H1 (cell line): ENCODE data around the gene TFAP2B. TPM values are rescaled to one million over a fixed set of nuclear protein-coding genes. Genes with fewer than 3 reads are reported as not detected.

ENCODE experiments used
- CTCF ChIA-PET: fragments of 300-600 bp; sonication (Branson Sonifier 250); formaldehyde crosslinking; loops from one replicate; lab custom pipeline; 2021; ENCODE audit not compliant: partially characterized antibody; lab: Charles Lee
- POLR2A ChIA-PET: fragments of 300-600 bp; sonication (Branson Sonifier 250); formaldehyde crosslinking; loops from one replicate; lab custom pipeline; 2021; ENCODE audit warnings: inconsistent platforms; ENCODE audit not compliant: partially characterized antibody; lab: Charles Lee
- DNase-seq, 2 experiments: peaks; one replicate each; pipeline versions ENCODE4 v3.0.0 to v3.0.0-alpha.2; 2010 to 2022; ENCODE audit warnings: low spot score in 2 of 2, low read depth in 1 of 2, mixed read lengths in 1 of 2
- FAIRE-seq: peaks from 2 replicates; lab custom pipeline; 2011; peaks lifted over from hg19 to GRCh38; lab: Jason Lieb, UNC
- H2AFZ ChIP-seq: 2 replicates; pipeline ENCODE4 v1.8.1; 2012; ENCODE audit warnings: low read length, inconsistent platforms
- H2AK5ac ChIP-seq: 2 replicates; pipeline ENCODE4 v1.6.1; 2013; ENCODE audit warnings: low read depth, low read length
- H2BK120ac ChIP-seq: replicated peaks from 2 replicates; pipeline ENCODE3; 2013; ENCODE audit warnings: low read depth, low read length, inconsistent platforms
- H2BK12ac ChIP-seq: 2 replicates; pipeline ENCODE4 v1.6.1; 2013; ENCODE audit warnings: low read depth, low read length
- H2BK15ac ChIP-seq: 2 replicates; pipeline ENCODE4 v1.6.1; 2013; ENCODE audit warnings: low read length
- H2BK20ac ChIP-seq: 2 replicates; pipeline ENCODE4 v1.6.1; 2013; ENCODE audit warnings: low read length
- H2BK5ac ChIP-seq: 2 replicates; pipeline ENCODE4 v1.6.1; 2013; ENCODE audit warnings: low read depth, low read length
- H3K14ac ChIP-seq: 2 replicates; pipeline ENCODE4 v1.6.1; 2013; ENCODE audit warnings: inconsistent platforms; ENCODE audit not compliant: insufficient read length
- H3K18ac ChIP-seq: 2 replicates; pipeline ENCODE4 v1.6.1; 2013; ENCODE audit warnings: low read length; ENCODE audit errors: extremely low read depth
- H3K23ac ChIP-seq: 2 replicates; pipeline ENCODE4 v1.6.1; 2013; ENCODE audit warnings: inconsistent platforms; ENCODE audit not compliant: insufficient read length
- H3K23me2 ChIP-seq: 2 replicates; pipeline ENCODE4 v1.6.1; 2013; ENCODE audit warnings: low read depth, low read length
- H3K27ac ChIP-seq: 2 replicates; pipeline ENCODE4 v1.6.1; 2011; ENCODE audit warnings: low read depth, low read length, inconsistent platforms
- H3K27me3 ChIP-seq, 4 experiments: replicated peaks in 1 of 4; 1 replicate in 1 of 4; 2 replicates in 3 of 4; pipeline versions ENCODE4 v1.6.1 to v1.8.1; 2011 to 2013; ENCODE audit warnings: low read length in 3 of 4, mild to moderate bottlenecking in 3 of 4, inconsistent platforms in 2 of 4, mixed read lengths in 2 of 4, moderate library complexity in 1 of 4; ENCODE audit not compliant: control insufficient read depth in 3 of 4, insufficient read depth in 3 of 4; ENCODE audit errors: extremely low read depth in 1 of 4
- H3K36me3 ChIP-seq, 4 experiments: 2 replicates each; pipeline versions ENCODE4 v1.6.1 to v1.8.1; 2011 to 2013; ENCODE audit warnings: mild to moderate bottlenecking in 4 of 4, low read length in 3 of 4, moderate library complexity in 2 of 4, control low read depth in 1 of 4, inconsistent platforms in 1 of 4; ENCODE audit not compliant: insufficient read depth in 4 of 4, control insufficient read depth in 2 of 4
- H3K4ac ChIP-seq: replicated peaks from 2 replicates; pipeline ENCODE3; 2013; ENCODE audit warnings: low read length, low read depth, mixed read lengths, inconsistent platforms; ENCODE audit not compliant: insufficient read length
- H3K4me1 ChIP-seq, 4 experiments: replicated peaks in 1 of 4; 1 replicate in 1 of 4; 2 replicates in 3 of 4; pipeline versions ENCODE4 v1.6.1 to v1.8.1; 2011 to 2013; ENCODE audit warnings: low read length in 3 of 4, inconsistent platforms in 2 of 4, mixed read lengths in 1 of 4; ENCODE audit not compliant: insufficient read depth in 4 of 4, control insufficient read depth in 3 of 4
- H3K4me2 ChIP-seq, 2 experiments: 2 replicates each; pipeline versions ENCODE4 v1.6.1 to v1.8.1; 2011 to 2013; ENCODE audit warnings: low read depth in 2 of 2, low read length in 2 of 2, control low read depth in 1 of 2, inconsistent platforms in 1 of 2, mild to moderate bottlenecking in 1 of 2; ENCODE audit not compliant: insufficient read depth in 1 of 2
- H3K4me3 ChIP-seq, 4 experiments: fragments of 200-600, 300-600 bp in 1 of 4; sonication (generic), shearing (Covaris generic), sonication (Bioruptor Twin) in 1 of 4; 2 replicates each; pipeline versions ENCODE4 v1.5.1 to v1.8.1; 2011 to 2016; ENCODE audit warnings: low read length in 4 of 4, low read depth in 3 of 4, control low read depth in 2 of 4, inconsistent platforms in 2 of 4, mild to moderate bottlenecking in 2 of 4, mixed read lengths in 1 of 4, moderate library complexity in 1 of 4; ENCODE audit not compliant: insufficient read depth in 2 of 4; ENCODE audit errors: extremely low read depth in 1 of 4
- H3K56ac ChIP-seq: replicated peaks from 2 replicates; pipeline ENCODE3; 2013; ENCODE audit warnings: low read depth, mild to moderate bottlenecking, mixed read lengths, low read length, inconsistent platforms; ENCODE audit not compliant: insufficient read length
- H3K79me1 ChIP-seq: 2 replicates; pipeline ENCODE4 v1.6.1; 2013; ENCODE audit warnings: low read depth, low read length, control low read depth
- H3K79me2 ChIP-seq, 2 experiments: 2 replicates each; pipeline versions ENCODE4 v1.6.1 to v1.8.1; 2012 to 2013; ENCODE audit warnings: low read length in 2 of 2, mild to moderate bottlenecking in 2 of 2, inconsistent platforms in 1 of 2; ENCODE audit not compliant: insufficient read depth in 2 of 2, control insufficient read depth in 1 of 2
- H3K9ac ChIP-seq, 4 experiments: replicated peaks in 1 of 4; 1 replicate in 1 of 4; 2 replicates in 3 of 4; pipeline versions ENCODE4 v1.6.1 to v1.8.1; 2011 to 2013; ENCODE audit warnings: low read depth in 3 of 4, low read length in 3 of 4, control low read depth in 2 of 4, mild to moderate bottlenecking in 2 of 4, moderate library complexity in 2 of 4, inconsistent platforms in 1 of 4; ENCODE audit errors: extremely low read depth in 1 of 4
- H3K9me3 ChIP-seq, 2 experiments: 2 replicates each; pipeline versions ENCODE4 v1.6.1 to v1.8.1; 2012 to 2013; ENCODE audit warnings: mild to moderate bottlenecking in 2 of 2, moderate library complexity in 2 of 2, control low read depth in 1 of 2, inconsistent platforms in 1 of 2, low read depth in 1 of 2, low read length in 1 of 2, mixed read lengths in 1 of 2; ENCODE audit not compliant: insufficient read depth in 2 of 2
- H4K20me1 ChIP-seq, 2 experiments: replicated peaks in 1 of 2; 2 replicates each; pipeline versions ENCODE3 to v1.8.1; 2011 to 2013; ENCODE audit warnings: inconsistent platforms in 2 of 2, low read length in 2 of 2, mild to moderate bottlenecking in 1 of 2; ENCODE audit not compliant: insufficient read depth in 2 of 2, control insufficient read depth in 1 of 2
- H4K5ac ChIP-seq: 2 replicates; pipeline ENCODE4 v1.6.1; 2013; ENCODE audit warnings: low read length, low read depth, mixed read lengths, inconsistent platforms; ENCODE audit not compliant: insufficient read length
- H4K8ac ChIP-seq: 2 replicates; pipeline ENCODE4 v1.8.0; 2013; ENCODE audit warnings: mild to moderate bottlenecking, moderate library complexity, low read length, inconsistent platforms; ENCODE audit not compliant: insufficient read depth; ENCODE audit errors: extremely low read depth
- H4K91ac ChIP-seq: replicated peaks from 2 replicates; pipeline ENCODE3; 2013; ENCODE audit warnings: low read length, mixed read lengths, inconsistent platforms; ENCODE audit not compliant: insufficient read length
- CEBPB ChIP-seq: IDR thresholded peaks from 2 replicates; pipeline ENCODE4 v1.6.1; 2012; ENCODE audit warnings: low read depth, low read length
- JUN ChIP-seq: IDR thresholded peaks from 2 replicates; pipeline ENCODE4 v1.6.1; 2011; ENCODE audit warnings: low read depth, mild to moderate bottlenecking, improper control_type of control experiment, low read length
- POU5F1 ChIP-seq: IDR thresholded peaks from 2 replicates; pipeline ENCODE4 v1.6.1; 2011; ENCODE audit warnings: low read depth, mild to moderate bottlenecking, low read length, moderate library complexity
- RNF2 ChIP-seq: fragments of 200-900, 300-1000 bp; sonication (generic); IDR thresholded peaks from 2 replicates; pipeline ENCODE4 v1.7.1; 2016; ENCODE audit warnings: borderline replicate concordance, low read depth, mild to moderate bottlenecking, antibody characterized with exemption, low read length; ENCODE audit not compliant: poor library complexity, severe bottlenecking; ENCODE audit errors: missing control alignments
- SIX5 ChIP-seq: IDR thresholded peaks from 2 replicates; pipeline ENCODE4 v1.6.1; 2011; ENCODE audit warnings: mild to moderate bottlenecking, low read depth, low read length
- WGBS, 2 experiments: shearing (Covaris generic) in 1 of 2; methylation state at CpG; one replicate each; pipeline versions ENCODE4 v1.1.6 to v1.1.7; 2013 to 2015; ENCODE audit warnings: low lambda C conversion rate in 2 of 2, mixed read lengths in 2 of 2, inconsistent platforms in 1 of 2, low coverage in 1 of 2, missing lambda C conversion rate in 1 of 2; ENCODE audit not compliant: insufficient replicate concordance in 2 of 2, insufficient coverage in 1 of 2, insufficient read length in 1 of 2; ENCODE audit errors: extremely low coverage in 1 of 2, missing lambda C conversion rate in 1 of 2; 5-methylcytosine and 5-hydroxymethylcytosine counted together
- polyA plus RNA-seq, 7 experiments: library from polyadenylated mRNA; depleted of rRNA in 3 of 7; stranded (reverse) in 5 of 7; unstranded in 2 of 7; fragments of >200 nt in 5 of 7; fragments of 200-250 nt in 2 of 7; gene quantifications; 1 replicate in 5 of 7; 2 replicates in 1 of 7; 4 replicates in 1 of 7; pipeline versions ENCODE4 v1.2.1 to v1.2.3, GENCODE V29; 2011 to 2013; ENCODE audit warnings: missing spikeins in 2 of 7, mixed read lengths in 2 of 7
- total RNA-seq: library from RNA; stranded (reverse); fragmentation: NEBNext Ultra II Directional; extraction: Animal tissue kit (Norgen Biotek cat#: 25700); gene quantifications from 2 replicates; pipeline ENCODE4 v1.2.1, GENCODE V29; 2021

TFAP2B gene
- total and polyA plus RNA-seq, 2 of the 8 experiments (the other 6 are each of a cell fraction or from before 2014, with no cell fraction given), result not detected

- Histone ChIP-seq H2BK20ac (no peak overlapping the region), H4K91ac (no peak overlapping the region), H3K18ac (no peak overlapping the region), H3K4me1 (peaks cover 0 to 3% (median 0%) of the 10 kb centered on the region in 4 experiments; a peak in 1 of 7 replicates), H3K4me3 (no peak overlapping the region), H3K9ac (no peak overlapping the region), H2AFZ (no peak overlapping the region), H3K79me2 (no peaks in the 10 kb centered on the region), H2BK15ac (no peak overlapping the region), H3K56ac (no peak overlapping the region), H3K23me2 (no peaks in the 10 kb centered on the region; the same call in 1 of the 2 replicates), H3K14ac (no peak overlapping the region), H3K27me3 (no peaks in the 10 kb centered on the region), H3K4me2 (no peak overlapping the region), H4K8ac (no peak overlapping the region), H2BK12ac (no peak overlapping the region), H4K20me1 (no peaks in the 10 kb centered on the region), H3K36me3 (no peaks in the 10 kb centered on the region), H3K4ac (no peak overlapping the region), H2AK5ac (no peak overlapping the region), H2BK5ac (no peak overlapping the region), H2BK120ac (no peak overlapping the region), H3K79me1 (no peaks in the 10 kb centered on the region), H4K5ac (no peak overlapping the region), H3K9me3 (no peaks in the 10 kb centered on the region), H3K27ac (no peak overlapping the region), H3K23ac (no peak overlapping the region)
- DNase-seq (no peak), FAIRE-seq (no peak)
- 87% methylated on average over 3 of the region's 3 CpGs; no CpG with 5 or more reads in 1 of the 2 experiments for WGBS, 2 experiments
- POLR2A ChIA-PET, result no interaction called here
- CTCF ChIA-PET, result no interaction called here
- TF ChIP-seq POU5F1 (no peak), CEBPB (no peak), SIX5 (no peak), JUN (no peak), RNF2 (no peak)
Observed at GRCh38 chr6:50884364-50884763, 65.7 kb downstream of the TFAP2B start.
